Activated CD4-positive, alpha-beta T cell treated with anti-CD3 and anti-CD28 coated beads for 1 hour (primary cell): Measurements from ENCODE around the gene SSBP3.
"Not testable (repeated sequence)": the region's sequence is repeated elsewhere in the genome, so short reads cannot be mapped to it uniquely, and the experiment has no call there.

Experiments used
- DNase-seq: peaks from one replicate; pipeline ENCODE4 v3.0.0-alpha.2; 2020

Gene SSBP3

GRCh38 chr1:54406339-54407153, at the start of gene SSBP3:
Gene SSBP3, minus strand, starts transcription at chr1:54406394.
- peak; percentile 89 for DNase-seq

- no peak for DNase-seq
Measured at GRCh38 chr1:54453509-54453908, 47.3 kb upstream of the SSBP3 start.

DNA sequence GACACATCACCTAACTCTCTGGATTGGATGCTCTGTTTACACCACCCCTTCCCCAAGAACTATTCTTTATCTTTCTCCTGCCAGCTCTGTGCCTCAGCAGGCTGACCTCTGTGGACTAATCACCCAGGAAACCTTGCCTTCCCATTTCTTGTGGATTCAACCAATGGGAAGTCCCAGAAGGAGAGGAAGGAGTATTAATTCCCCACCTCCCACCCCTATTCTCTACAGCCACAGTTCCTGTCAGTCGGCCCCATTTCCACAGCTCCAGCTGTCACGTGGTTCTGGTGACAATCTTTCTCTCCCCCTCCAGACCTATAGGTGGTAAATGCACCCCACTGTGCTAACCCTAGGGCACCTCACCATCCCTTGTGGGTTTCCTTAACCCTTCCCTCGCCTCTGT, 46.8 kb upstream of the SSBP3 start:
- DNase-seq = no peak

GRCh38 chr1:54449431-54449830, 43.2 kb upstream of the SSBP3 start:
- not testable (repeated sequence) for DNase-seq

- DNase-seq = not testable (repeated sequence)
Measured at GRCh38 chr1:54448801-54449200, 42.6 kb upstream of the SSBP3 start.

DNA sequence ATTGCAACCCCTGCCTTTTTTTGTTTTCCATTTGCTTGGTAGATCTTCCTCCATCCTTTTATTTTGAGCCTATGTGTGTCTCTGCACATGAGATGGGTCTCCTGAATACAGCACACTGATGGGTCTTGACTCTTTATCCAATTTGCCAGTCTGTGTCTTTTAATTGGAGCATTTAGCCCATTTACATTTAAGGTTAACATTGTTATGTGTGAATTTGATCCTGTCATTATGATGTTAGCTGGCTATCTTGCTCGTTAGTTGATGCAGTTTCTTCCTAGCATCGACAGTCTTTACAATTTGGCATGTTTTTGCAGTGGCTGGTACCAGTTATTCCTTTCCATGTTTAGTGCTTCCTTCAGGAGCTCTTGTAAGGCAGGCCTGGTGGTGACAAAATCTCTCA, 40.9 kb upstream of the SSBP3 start:
- not testable (repeated sequence) for DNase-seq

DNA sequence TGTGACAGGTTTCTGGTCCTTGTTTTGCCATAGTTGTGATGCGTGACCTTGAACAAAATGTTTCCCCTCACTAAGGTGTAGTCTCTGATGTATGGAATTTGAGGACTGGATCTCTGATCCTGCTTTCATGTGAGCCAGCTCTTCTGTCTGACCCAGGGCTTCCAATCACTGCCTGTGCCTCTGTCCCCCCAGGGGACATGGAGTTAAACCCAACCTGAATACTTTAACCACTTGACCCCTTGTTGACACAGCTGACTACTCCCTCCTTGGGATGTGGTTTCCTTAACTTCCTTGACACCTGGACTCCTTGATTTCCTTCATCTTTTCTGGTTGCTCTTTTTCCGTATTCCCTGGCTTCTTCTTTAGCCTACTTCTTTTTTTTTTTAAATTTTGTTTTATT, 36.0 kb upstream of the SSBP3 start:
- DNase-seq = no peak

DNA sequence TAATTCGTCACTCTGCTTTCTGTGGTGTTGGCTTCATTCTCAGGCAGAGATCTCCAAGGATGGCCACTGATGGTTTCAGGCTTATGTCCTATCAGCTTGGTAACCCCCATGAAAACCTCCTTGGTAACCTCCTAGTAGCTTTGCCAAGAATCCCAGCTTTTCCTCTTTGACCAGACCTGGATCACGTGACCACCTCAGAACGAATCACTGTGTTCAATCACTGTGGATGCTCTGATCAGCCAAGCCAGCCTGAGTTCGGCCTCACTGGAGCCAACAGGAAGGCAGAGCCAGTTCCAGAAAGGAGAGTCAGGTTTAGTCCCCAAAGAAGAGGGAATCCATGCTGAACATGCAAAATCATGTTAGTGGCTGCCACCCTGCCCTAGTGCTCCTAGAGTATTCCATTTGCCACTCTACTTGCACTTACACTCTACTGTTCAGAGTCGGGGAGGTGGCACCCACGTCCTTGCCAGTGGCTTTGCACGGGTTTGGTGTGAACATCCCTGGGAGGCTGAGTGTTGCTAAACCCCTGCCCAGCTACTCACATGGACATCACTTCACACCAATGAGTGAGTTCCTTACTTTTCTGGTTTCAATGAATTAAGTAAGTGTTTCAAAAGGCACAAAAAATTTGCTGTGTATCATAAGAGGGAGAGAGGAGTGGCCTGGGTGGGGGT, 33.5 kb upstream of the SSBP3 start:
- no peak for DNase-seq

- DNase-seq = no peak
Measured at GRCh38 chr1:54437783-54438182, 31.6 kb upstream of the SSBP3 start.

GRCh38 chr1:54436826-54437225, 30.6 kb upstream of the SSBP3 start:
- DNase-seq = no peak

DNA sequence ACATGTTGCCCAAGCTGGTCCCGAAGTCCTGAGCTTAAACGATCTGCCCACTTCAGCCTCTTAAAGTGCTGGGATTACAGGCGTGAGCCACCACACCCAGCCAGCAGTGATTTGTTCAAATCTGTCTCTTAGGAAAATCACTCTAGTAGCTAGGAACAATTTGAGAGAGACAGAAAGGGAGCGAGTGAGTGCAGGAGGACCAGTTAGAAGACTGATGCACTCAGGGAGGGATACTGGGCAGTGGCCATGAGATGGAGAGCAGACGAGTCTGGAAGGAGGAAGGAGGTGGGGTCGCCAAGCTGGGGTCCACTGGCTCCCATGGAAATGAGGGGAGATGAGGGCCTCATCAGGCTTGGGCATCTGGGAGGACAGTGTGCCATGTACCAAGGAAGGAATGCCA, 23.6 kb upstream of the SSBP3 start:
- DNase-seq = no peak

DNA sequence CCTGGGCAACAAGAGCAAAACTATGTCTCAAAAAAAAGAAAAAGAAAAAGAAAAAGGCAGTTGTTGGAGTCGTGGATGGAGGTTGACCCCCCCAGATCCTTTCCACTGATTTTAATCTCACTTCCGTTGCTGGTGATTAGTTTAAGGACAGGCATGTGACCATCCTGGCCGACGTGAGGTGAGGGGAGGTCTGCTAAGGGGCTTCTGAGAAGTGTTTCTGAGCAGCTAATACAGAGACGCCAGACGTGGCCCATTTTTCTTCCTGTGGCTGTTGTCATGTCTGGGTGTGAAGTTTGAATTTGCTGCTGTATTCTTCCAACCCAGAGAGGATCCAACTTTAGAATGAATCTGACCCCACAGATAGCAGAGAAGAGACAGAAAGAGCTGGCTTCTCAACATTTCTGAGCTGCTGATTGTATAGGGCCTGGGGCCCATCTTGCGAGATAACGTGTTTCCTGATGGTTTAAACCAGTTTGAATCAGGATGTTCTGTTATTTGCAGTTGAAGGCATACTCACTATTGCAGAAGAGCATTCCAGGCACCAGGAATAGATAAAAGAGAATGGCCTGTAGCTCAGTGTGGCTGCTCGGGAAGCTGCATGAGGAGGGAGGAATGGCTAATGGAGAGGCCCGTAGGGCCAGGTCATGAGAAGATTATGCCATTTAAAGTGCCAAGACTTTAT, 22.8 kb upstream of the SSBP3 start:
- DNase-seq = no peak

DNA sequence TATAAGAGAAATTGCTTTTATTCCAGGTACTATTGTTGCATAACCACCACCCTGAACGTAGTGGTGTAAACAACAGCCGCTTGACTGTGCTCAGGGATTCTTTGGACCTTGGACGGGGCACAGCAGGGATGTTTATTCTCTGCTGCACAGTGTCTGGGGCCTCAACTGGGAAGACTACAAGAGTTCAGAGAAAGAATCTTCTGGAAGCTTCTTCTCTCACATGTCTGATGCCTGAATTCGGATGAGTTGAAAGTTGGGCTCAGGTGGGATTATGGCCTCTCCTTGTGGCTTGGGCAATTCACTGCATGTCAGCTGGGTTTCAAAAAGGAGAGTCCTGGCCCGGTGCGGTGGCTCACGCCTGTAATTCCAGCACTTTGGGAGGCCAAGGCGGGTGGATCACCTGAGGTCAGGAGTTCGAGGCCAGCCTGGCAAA, 19.0 kb upstream of the SSBP3 start:
- no peak for DNase-seq

GRCh38 chr1:54424398-54424797, 18.2 kb upstream of the SSBP3 start:
- no peak for DNase-seq

DNA sequence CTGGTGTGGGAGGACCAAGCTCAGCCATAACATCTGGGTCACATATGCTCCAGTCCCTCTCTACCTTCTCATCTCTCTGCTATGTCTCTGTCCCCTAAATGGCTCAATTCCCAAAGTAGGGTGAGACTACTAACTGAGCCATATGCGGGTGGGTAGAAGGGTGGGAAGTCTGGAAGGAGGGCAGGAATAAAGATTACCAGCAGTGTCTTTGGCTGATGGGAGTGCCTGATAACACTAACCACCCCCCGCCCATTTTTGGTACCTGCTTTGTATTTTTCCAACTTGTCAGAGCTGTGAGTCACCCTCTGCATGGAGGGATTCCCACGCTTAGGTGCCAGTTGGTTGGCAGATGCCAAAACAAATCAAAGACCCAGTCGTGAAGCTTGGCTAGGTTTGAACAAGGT, 14.9 kb upstream of the SSBP3 start:
- no peak for DNase-seq

GRCh38 chr1:54418598-54418997, 12.4 kb upstream of the SSBP3 start:
- DNase-seq = not testable (repeated sequence)

- no peak for DNase-seq
Measured at GRCh38 chr1:54417123-54417522, 10.9 kb upstream of the SSBP3 start.

- DNase-seq = no peak
Measured at GRCh38 chr1:54416435-54416834, 10.2 kb upstream of the SSBP3 start.

DNA sequence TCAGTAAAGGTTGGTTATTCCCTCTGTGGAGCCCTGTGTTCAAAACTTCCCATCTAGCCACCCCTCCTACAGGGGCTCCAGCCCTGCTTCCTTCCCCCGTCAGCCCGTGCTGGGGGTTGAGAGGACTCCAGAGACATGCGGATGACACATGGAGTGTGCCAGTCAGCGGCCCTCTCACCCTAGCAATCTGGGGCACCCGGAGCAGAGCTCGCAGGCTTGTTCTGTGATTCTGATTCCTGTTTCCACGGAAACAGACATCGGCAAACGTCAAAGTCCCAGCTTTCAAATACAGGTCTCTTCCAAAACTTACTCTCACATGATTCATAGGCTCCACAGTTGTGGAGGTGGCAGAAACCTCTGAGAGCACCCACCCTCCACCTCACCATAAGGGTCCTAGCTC, 9.8 kb upstream of the SSBP3 start:
- no peak for DNase-seq

DNA sequence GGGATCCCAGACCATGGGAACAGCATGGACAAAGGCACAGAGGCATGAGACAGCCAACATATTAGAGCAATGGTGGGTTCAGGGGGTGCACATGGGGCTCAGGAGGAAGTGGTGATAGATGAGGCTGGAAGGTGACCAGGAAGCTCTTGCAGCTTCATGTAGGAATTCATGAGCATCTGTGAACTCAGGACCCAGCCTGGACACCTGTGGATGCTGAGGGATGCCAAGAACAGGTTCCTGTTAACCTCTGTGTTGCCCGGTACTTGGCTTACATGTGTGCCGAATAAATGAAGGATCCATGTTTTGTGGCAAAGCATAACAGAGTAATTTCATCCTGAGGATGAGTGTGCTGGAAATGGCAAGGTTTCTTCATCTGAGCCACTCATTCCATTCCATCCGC, 9.3 kb upstream of the SSBP3 start:
- no peak for DNase-seq

DNA sequence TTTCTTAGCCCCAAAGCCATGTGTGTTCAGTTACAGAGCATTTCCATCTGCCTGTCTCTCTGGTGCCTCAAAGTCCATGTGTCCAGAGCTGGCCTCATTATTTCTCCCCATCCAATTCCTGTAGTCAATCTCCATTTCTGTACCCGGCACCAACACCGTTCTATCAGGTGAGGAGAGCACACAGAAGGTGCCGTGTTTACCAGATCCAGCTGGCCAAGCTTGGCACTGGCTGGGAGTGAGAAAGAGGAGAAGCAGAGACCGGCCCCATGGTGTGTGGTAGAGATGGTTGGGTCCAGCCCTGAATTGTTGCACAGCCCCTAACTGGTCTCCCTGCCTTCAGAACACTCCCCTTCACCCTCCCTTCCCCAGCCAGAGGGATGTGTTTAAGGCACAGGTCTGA, 7.5 kb upstream of the SSBP3 start:
- no peak for DNase-seq

DNA sequence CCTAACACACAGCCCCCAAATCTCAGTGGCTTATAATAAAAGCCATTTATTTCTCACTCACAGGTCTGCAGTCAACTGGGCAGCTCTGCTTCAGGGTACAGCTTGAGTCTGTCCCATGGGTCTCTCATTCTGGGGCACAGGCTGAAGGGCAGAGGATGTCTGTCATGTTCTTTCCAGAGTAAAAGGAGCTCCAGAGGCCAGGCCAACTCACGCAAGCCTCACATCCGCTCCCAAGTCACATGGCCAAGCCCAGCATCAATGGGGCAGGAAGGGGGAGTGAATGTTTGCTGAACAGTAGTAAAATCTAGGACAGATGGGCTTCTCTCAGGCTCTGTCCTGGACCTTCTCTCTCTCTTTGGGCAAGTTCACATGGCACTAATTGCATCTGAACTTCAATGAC, 7.1 kb upstream of the SSBP3 start:
- DNase-seq = no peak

DNA sequence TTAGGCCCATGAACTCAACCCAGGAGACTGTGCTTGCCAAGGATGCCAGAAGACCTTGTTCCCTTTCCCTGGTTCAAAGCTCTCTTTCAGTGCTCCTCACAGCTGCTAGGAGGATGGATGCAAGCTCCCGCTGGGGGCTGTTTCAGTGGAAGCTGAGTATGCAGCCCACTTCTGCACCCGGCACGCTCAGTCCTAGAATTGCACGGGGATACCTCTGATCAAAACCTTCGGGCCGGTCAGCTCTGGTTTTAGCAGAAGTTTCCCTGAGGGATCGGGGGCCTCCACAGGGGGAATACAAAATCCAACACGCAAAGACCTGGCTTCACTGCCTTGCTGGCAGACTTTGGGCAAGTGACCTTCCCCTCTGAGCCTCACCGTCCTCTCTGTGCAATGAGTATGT, 4.2 kb upstream of the SSBP3 start:
- no peak for DNase-seq
